ENCODE results near the gene MAD1L1.

Gene MAD1L1

GRCh38 chr7:2255145-2256139 lies 22.7 kb upstream of the MAD1L1 start:
- peak; percentile 53 for DNase-seq (ENCODE audit: low read depth)
- in situ Hi-C loops (cut with HindIII; ENCODE audit: low sequenced_read_pairs) = no loop called here
- H3K4me3 ChIP-seq (ENCODE audit: low read depth, low read length) = no peak overlapping the region
- no peak for TF ChIP-seq CTCF (IDR thresholded peaks at IDR 0.05; ENCODE audit: low read depth, low read length, missing control alignments)

GRCh38 chr7:2254429-2255144 lies 21.8 kb upstream of the MAD1L1 start:
- H3K4me3 ChIP-seq (ENCODE audit: low read depth, low read length) = no peak overlapping the region
- in situ Hi-C loops (cut with HindIII; ENCODE audit: low sequenced_read_pairs) = no loop called here
- no peak for TF ChIP-seq CTCF (IDR thresholded peaks at IDR 0.05; ENCODE audit: low read depth, low read length, missing control alignments)
- no peak for DNase-seq (ENCODE audit: low read depth)

GRCh38 chr7:2253525-2254244 lies 20.9 kb upstream of the MAD1L1 start:
- no peak for DNase-seq (ENCODE audit: low read depth)
- TF ChIP-seq CTCF (IDR thresholded peaks at IDR 0.05; ENCODE audit: low read depth, low read length, missing control alignments) = no peak
- in situ Hi-C loops (cut with HindIII; ENCODE audit: low sequenced_read_pairs) = no loop called here
- H3K4me3 ChIP-seq (ENCODE audit: low read depth, low read length) = no peak overlapping the region

GRCh38 chr7:2253021-2253420 lies 20.3 kb upstream of the MAD1L1 start:
- in situ Hi-C loops (cut with HindIII; ENCODE audit: low sequenced_read_pairs) = no loop called here
- TF ChIP-seq CTCF (IDR thresholded peaks at IDR 0.05; ENCODE audit: low read depth, low read length, missing control alignments) = no peak
- DNase-seq (ENCODE audit: low read depth) = no peak
- no peak overlapping the region for H3K4me3 ChIP-seq (ENCODE audit: low read depth, low read length)

- no peak for TF ChIP-seq CTCF (IDR thresholded peaks at IDR 0.05; ENCODE audit: low read depth, low read length, missing control alignments)
- H3K4me3 ChIP-seq (ENCODE audit: low read depth, low read length) = no peak overlapping the region
- no peak for DNase-seq (ENCODE audit: low read depth)
- in situ Hi-C loops (cut with HindIII; ENCODE audit: low sequenced_read_pairs) = no loop called here
Observed at GRCh38 chr7:2251841-2252771, 19.4 kb upstream of the MAD1L1 start.

Measured in astrocyte of the cerebellum (primary cell).